NCI-H2107 (cell line): ENCODE results near the gene LTBP1.

Experiments
- DNase-seq: peaks from one replicate; lab custom pipeline; 2025; lab: John Stamatoyannopoulos, UW

Gene LTBP1

GRCh38 chr2:32932825-32933755 is 13.7 kb upstream of the LTBP1 start:
- DNase-seq, result no peak

GRCh38 chr2:32933756-32934095 is 13.0 kb upstream of the LTBP1 start:
- DNase-seq, result no peak

GRCh38 chr2:32937602-32938448 is 8.9 kb upstream of the LTBP1 start:
- DNase-seq, result no peak

GRCh38 chr2:32938934-32939333 is 7.8 kb upstream of the LTBP1 start:
- DNase-seq, result no peak

GRCh38 chr2:32940316-32940997 is 6.3 kb upstream of the LTBP1 start:
- DNase-seq, result no peak

- no peak for DNase-seq
These were observed 4.6 kb upstream of the LTBP1 start for GRCh38 chr2:32941944-32942690.

- DNase-seq, result no peak
These were observed 3.8 kb upstream of the LTBP1 start for GRCh38 chr2:32942793-32943485.

- no peak for DNase-seq
These were observed 1.5 kb upstream of the LTBP1 start for GRCh38 chr2:32945286-32945685.

GRCh38 chr2:32947076-32947483 is 327 bp downstream of the LTBP1 start:
- no peak for DNase-seq

- no peak for DNase-seq
These were observed 861 bp downstream of the LTBP1 start for GRCh38 chr2:32947484-32948143.

GRCh38 chr2:32948266-32948665 is 1.5 kb downstream of the LTBP1 start:
- DNase-seq, result no peak

GRCh38 chr2:32949260-32949659 is 2.5 kb downstream of the LTBP1 start:
- no peak for DNase-seq

GRCh38 chr2:32951672-32952071 is 4.9 kb downstream of the LTBP1 start:
- no peak for DNase-seq

GRCh38 chr2:32952761-32953476 is 6.2 kb downstream of the LTBP1 start:
- no peak for DNase-seq

- DNase-seq, result no peak
These were observed 7.5 kb downstream of the LTBP1 start for GRCh38 chr2:32954206-32954605.

GRCh38 chr2:32958821-32959220 is 12.1 kb downstream of the LTBP1 start:
- no peak for DNase-seq

- DNase-seq, result no peak
These were observed 13.5 kb downstream of the LTBP1 start for GRCh38 chr2:32960238-32960637.

GRCh38 chr2:32960647-32961403 is 14.1 kb downstream of the LTBP1 start:
- DNase-seq, result no peak

- no peak for DNase-seq
These were observed 15.9 kb downstream of the LTBP1 start for GRCh38 chr2:32962690-32963089.
